KOPT-K1 (cell line): ENCODE data around the gene CEP72.
"Not testable (repeated sequence)": the region's sequence is repeated elsewhere in the genome, so short reads cannot be mapped to it uniquely, and the experiment has no call there.

ENCODE experiments used
- H3K27ac ChIP-seq: fragments of 200-600 bp; sonication (generic); 2 replicates; pipeline ENCODE4 v1.5.1; 2016; ENCODE audit warnings: antibody characterized with exemption, mild to moderate bottlenecking, low read depth, low read length; ENCODE audit not compliant: poor library complexity, severe bottlenecking
- H3K36me3 ChIP-seq: fragments of 200-600 bp; sonication (generic); 2 replicates; pipeline ENCODE4 v1.5.1; 2017; ENCODE audit warnings: antibody characterized with exemption, mild to moderate bottlenecking, low read length, moderate library complexity; ENCODE audit not compliant: insufficient read depth
- H3K9me3 ChIP-seq: fragments of 200-600 bp; sonication (generic); 2 replicates; pipeline ENCODE4 v1.5.1; 2017; ENCODE audit warnings: antibody characterized with exemption, low read length, mild to moderate bottlenecking; ENCODE audit not compliant: insufficient read depth, poor library complexity, severe bottlenecking

The CEP72 gene

DNA sequence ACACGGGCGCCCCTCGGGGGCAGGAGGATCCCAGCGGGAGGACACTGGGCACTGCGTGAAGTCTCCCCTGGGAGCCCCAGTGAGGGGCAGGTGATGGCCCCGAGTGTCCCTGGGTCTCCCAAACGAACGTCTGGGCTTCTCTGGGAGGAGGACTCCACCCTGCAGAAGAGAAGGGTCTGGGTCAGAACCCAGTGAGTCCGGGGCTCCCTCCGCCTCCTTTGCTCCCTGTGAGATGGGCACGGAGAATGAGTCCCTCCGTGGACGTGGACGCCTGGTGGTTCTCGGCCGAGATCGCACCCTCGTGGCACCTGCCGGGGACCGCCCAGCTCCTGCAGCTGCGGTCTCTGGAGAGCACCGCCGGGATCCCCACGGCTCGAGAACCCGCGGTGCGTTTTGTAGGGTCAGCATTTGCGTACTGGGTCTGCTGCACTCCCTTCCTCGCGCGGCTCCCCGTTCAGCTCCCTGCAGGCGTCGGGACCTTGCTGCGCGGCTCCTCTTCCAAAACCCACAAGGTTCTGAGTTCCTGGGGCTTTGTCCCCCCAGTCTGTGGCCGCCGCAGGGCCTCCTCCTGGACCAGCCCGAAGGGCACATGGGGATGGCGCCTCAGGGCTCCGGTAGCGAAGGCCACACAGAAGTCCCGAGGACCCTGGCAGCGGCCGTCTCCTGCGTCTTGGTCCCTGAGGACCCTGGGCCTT, 10.2 kb upstream of the CEP72 start:
- H3K9me3 ChIP-seq = no peaks in the 10 kb centered on the region
- H3K27ac ChIP-seq = no peak overlapping the region
- no peaks in the 10 kb centered on the region for H3K36me3 ChIP-seq

DNA sequence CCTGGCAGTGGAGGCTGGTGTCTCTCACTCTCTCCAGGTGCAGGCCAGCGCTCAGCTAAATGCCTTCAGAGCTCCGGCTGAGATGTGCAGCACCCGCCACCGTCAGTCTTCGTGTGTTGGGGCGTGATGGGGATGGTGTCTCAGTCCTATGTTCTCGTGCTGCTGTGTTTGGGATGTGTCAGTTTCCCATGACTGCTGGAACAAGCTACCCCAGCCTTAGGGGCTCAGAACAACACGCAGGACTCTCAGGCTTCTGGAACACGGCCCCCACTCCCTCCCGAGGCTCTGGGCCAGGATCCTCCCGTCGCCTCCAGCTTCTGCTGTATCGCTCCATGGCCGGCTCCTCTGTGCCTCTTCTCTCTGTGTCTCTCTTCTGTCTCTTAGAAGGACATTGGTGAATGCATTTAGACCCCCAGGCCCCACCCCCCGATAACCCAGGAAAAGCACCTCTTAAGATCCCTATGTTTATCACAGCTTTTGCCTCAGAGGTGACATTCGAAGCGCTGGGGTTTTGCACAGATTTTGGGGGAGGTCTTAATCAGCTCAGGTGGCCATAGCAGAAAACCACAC, 9.6 kb upstream of the CEP72 start:
- Histone ChIP-seq H3K9me3 (no peaks in the 10 kb centered on the region), H3K36me3 (no peaks in the 10 kb centered on the region), H3K27ac (no peak overlapping the region)

DNA sequence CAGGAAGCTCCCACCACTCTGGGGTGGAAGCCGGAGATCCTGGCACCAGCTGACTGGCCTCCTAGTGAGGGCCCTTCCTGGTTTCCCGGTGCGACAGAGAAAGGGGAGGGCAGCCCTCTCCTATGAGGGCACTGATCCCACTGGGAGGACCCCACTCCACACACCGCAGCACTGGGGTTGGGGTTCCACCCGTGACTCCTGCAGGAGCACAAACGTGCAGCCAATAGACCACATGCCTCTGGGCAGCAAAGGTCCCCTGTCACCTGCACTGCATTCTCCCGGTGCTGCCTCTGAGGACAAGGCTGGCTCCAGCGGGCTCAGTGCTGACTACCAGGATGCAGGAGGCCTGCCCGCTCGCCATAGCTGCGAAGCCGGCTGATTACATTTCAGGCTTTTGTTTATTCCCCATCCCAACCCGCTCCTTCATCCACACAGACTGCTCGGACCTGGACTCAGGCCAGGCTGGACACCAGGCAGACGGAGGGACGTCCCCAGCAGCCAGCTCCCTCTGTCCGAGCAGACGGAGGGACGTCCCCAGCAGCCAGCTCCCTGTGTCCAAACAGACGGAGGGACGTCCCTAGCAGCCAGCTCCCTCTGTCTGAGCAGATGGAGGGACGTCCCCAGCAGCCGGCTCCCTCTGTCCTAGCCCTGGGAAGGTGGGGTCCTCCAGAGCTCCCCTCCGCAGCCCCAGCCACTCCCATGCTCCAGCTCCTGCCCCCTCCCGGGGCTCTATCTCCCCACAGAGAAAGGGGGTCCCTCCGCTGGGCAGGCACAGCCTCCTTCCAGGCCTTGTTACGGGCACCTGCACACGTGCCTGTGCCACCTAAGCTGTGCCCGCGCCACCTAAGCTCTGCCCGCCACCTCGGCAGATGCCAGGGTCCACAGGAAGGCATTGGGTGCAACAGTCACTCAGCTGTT, 8.8 kb upstream of the CEP72 start:
- no peaks in the 10 kb centered on the region for H3K36me3 ChIP-seq
- H3K9me3 ChIP-seq = no peaks in the 10 kb centered on the region
- H3K27ac ChIP-seq = no peak overlapping the region

DNA sequence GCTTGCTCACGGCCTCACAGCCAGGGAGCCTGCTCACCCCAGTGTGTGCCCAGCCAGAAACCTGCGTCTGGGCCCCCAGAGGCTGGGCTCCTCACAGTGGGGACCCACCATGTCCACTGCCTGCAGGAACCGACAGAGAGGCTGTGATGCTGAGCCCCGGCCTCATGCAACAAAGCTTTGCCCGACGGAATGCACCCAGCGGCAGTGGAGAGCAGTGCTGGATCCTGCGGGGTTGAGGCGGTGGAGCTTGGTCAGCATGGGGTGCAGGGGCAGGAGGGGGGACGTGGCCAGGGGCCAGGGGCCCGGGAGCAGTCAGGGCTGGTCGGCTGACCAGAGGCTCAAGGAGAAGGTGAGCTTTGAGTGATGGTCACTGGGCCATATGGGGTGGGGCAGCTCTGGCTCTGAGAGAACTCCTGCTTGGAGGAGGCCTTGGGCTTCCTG, 7.7 kb upstream of the CEP72 start:
- Histone ChIP-seq H3K36me3 (no peaks in the 10 kb centered on the region), H3K27ac (no peak overlapping the region), H3K9me3 (no peaks in the 10 kb centered on the region)

DNA sequence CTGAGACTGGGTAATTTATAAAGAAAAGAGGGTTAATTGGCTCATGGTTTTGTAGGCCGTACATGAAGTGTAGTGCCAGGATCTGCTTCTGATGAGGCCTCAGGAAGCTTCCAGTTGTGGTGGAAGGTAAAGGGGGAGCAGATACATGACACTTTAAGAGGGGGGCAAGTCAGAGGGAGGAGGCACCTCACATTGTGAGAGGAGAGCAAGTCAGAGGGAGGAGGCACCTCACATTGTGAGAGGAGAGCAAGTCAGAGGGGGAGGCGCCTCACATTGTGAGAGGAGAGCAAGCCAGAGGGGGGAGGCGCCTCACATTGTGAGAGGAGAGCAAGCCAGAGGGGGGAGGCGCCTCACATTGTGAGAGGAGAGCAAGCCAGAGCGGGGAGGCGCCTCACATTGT, 7.0 kb upstream of the CEP72 start:
- not testable (repeated sequence) for H3K9me3 ChIP-seq, H3K27ac ChIP-seq

DNA sequence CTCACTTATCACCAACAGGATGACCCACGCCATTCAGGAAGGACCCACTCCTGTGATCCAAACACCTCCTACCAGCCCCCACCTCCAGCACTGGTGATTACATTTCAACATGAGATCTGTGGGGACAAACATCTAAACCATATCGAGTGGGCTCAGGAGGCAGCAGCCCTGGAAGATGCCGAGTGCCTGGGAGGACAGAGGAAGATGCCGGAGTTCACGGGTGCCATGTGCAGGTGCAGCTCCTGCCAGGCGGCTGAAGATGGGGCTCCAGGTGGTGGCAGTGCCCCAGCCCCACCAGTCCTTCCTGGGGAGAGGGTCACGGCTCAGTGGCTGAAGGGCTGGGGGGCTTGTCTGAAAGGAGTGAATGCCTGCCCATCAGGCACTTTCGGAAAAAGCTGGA, 6.1 kb upstream of the CEP72 start:
- H3K9me3 ChIP-seq = no peaks in the 10 kb centered on the region
- H3K27ac ChIP-seq = no peak overlapping the region

More for the DNA sequence above, 7.0 kb upstream of the CEP72 start:
- H3K36me3 ChIP-seq = not testable (repeated sequence)

DNA sequence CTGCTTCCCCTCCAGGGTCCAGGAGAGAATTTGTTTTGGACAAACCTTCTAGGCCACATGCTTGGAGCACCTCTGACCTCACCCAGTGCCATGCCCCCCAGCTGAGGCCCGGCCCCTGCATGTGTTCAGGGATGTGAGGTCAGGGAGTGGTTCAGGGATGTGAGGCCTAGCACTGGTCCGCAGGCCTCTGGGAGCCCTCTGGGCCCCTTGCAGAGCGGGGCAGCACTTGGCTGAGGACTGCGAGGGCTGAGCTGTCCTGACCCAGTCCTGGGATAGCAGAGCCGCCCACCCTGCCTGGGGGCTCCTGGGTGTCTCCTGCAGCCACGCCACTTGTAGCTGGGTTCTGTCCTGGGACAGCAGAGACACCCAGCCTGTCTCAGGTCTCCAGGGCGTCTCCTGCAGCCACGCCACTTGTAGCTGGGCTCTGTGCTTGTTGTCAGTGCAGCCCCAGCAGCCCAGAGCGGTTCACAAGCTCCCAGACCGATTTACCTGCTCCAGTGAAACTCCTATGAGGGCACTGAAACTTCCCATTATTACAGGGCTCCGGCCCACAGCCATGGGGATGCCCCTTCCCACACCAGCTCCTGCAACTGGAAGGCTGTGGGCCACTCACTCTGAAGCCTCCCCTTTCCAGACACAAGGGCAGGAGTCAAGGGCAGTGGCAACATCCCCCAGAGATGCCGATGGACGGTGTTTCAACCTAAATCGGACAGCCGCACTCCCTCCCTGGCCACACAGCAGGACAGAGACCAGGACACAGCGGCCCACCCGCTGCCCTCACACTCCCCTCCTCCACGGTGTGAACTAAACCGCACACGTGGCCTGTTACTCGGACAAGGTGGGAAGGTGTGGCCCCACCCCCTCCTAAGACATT, 5.4 kb upstream of the CEP72 start:
- no peaks in the 10 kb centered on the region for H3K9me3 ChIP-seq
- no peaks in the 10 kb centered on the region for H3K36me3 ChIP-seq
- no peak overlapping the region for H3K27ac ChIP-seq

More for the DNA sequence above, 6.1 kb upstream of the CEP72 start:
- H3K36me3 ChIP-seq = no peaks in the 10 kb centered on the region

DNA sequence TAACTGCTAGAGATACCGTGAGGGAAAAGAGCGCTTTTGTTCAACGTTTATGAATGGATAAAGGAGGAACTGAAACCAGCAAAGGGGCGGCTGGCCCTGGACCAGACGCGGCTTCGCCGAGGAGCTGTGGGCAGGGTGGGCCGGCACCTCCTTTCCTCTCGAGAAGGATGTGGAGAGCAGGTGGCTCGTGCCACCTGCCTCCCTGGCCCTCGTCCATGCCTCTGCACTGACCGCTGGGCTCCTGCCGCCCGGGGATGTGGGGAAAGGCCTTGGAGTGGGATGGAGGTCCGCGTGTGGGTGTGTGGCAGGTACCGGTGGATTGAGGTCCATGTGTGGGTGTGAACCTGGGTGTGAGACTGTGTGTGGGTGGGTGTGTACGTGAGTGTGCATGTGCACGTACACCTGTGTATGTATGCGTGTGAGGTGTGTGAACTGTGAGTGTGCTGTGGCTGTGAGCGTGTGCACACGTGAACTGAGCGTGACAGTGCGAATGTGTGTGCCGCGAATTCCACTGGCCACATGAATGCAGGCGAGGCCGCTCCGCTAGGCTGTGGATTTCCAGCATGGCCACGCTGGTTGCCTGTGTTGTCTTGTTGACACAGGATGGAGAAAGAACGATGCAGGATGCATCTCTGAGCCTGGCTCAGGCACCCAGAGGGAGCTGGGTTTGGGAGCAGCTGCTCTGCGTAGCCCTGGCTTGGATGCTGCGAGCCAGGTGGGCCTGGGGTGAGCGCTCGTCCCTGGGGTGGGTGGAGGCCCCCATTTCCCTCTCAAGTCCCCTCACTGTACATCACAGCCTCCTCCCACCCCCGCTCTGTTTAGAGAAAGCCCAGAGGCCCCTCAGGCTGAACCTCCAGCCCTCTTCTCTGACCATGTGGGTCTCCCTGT, 4.4 kb upstream of the CEP72 start:
- H3K27ac ChIP-seq = no peak overlapping the region
- no peaks in the 10 kb centered on the region for H3K36me3 ChIP-seq
- H3K9me3 ChIP-seq = peaks cover under 1% of the 10 kb centered on the region

DNA sequence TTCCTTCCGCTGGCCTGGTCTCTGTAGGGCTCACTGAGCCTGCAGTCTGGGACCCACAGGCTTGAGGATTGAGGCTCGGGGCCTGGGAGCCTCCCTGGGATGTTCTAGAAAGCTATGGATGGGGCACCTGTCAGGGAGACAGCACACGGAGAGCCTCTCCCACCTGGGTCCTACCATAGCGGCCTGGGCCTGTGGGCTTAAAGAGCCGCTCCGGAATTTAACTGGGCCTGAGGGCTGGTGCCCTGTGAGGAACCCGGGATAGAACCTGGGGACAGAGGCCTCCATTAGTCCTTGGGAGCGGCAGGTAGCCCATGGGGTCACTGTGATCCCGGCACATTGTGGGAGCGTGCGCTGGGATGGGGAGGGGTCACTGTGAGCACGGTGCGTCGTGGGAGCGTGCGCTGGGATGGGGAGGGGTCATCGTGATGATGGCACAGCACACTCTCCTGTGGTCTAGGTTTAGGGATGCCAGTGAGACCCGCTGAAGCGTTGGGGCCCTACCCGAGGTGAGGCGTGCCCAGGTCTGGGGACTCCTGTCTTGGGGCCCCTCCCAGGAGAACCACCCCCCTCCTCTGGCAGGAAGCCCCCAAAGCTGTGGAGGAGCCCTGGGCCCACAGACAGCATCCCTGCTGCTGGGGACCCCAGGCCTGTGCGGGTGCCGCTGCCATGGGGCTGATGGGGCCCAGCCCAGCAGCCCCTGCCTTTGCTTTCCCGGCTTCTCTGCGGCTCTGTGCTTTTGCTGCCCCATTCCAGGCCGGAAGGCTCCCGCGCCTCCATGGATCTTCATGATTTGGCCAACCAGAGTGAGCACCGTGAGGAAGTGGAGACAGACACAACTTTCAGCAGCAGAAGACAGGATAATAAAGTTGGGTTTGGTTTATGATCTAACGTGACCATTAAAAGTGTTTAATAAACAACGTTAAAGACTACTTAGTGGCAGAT, 3.4 kb upstream of the CEP72 start:
- no peak overlapping the region for H3K27ac ChIP-seq
- H3K9me3 ChIP-seq = peaks cover 4% of the 10 kb centered on the region
- H3K36me3 ChIP-seq = no peaks in the 10 kb centered on the region

DNA sequence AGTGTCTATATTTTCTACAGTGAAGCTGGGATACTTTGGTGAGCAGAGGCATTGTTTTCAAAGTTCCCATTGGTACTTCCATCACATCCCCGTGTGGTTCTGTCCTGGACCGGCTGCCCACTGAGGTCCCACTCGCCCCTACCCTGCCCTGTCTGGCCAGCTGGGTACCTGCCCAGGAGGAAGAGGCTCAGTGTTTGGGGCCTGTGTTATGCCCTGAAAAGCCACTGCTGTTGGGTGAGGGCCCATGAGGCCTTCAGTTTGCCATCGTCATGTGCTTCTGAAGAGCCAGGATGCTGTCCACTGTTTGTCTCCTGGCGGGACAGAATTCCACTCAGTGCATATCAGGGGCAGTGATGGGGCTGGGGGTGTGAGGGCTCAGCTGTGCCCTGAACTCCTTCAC, 2.6 kb upstream of the CEP72 start:
- Histone ChIP-seq H3K36me3 (no peaks in the 10 kb centered on the region; the same call in 1 of the 2 replicates), H3K27ac (no peak overlapping the region), H3K9me3 (peaks cover 4% of the 10 kb centered on the region)

DNA sequence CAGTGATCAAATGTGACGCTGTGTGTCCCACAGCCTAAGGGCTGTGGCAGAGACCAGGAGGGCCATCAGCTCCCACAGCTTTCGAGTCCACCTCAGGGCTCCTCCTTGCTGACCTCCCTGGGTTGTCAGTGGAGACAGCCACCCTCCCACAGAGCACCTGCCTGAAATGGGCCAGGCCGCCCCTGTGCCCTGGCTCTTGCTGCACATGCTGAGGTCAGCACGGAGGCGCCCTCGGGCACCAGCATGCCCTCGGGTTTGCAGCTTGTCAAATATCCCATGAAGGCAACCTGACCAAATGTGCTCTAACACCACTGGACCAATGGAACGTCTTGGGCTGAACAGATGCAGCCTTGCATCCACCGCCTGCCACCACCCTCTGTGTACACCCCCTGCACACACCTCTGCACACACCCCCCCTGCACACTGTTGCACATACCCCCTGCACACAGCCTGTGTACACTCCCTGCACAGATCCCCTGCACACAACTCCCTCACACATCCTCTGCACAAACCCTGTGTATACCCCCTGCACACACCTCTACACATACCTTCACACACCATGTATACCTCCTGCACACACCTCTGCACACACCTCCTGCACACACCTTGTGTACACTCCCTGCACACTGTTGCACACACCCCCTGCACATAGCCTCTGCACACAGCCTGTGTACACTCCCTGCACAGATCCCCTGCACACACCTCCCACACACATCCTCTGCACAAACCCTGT, 2.0 kb upstream of the CEP72 start:
- H3K9me3 ChIP-seq = peaks cover 4% of the 10 kb centered on the region
- no peak overlapping the region for H3K27ac ChIP-seq
- no peaks in the 10 kb centered on the region; the same call in 1 of the 2 replicates for H3K36me3 ChIP-seq
